ENCODE results near the gene CDC37.
"Not testable (repeated sequence)": the region's sequence is repeated elsewhere in the genome, so short reads cannot be mapped to it uniquely, and the experiment has no call there.

CDC37 gene

DNA sequence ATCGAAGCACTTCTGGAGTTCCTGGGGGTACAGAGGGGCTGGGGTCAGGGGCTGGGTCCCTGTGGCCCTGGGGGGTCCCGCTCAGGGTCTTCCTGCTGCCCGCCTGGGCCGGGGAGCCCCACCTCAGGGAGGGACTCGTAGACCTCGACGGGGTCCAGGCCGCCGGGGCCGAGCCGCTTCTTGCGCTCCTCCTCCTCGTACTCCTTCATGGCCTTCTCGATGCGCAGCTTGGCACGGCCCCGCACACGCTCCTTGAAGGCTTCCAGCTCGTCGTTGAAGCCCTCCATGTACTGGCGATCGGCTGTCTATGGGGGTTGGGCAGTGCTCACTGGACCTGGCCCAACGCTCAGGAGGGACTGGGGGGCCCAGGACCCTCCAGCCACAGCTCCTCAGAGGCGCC lies 10.2 kb downstream of the CDC37 start:
- DNase-seq: no peak

DNA sequence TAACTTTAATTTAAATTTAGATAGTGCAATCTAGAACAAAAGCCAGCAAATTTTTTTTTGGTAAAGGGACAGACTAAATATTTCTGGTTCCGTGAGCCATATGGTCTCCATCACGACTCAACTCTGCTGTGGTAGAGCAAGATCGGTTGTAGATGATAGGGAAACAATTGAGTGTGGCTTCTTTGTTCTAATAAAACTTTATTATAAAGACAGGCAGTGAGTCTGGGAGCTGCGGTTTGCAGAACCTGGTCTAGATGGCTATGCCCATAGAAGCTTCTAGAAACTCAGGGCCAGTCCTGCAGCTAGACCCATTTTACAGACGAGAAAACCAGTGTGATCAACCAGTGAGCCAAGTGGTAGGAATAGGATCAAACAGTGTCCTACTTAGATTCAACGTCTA lies 11.2 kb downstream of the CDC37 start:
- no peak for DNase-seq

DNA sequence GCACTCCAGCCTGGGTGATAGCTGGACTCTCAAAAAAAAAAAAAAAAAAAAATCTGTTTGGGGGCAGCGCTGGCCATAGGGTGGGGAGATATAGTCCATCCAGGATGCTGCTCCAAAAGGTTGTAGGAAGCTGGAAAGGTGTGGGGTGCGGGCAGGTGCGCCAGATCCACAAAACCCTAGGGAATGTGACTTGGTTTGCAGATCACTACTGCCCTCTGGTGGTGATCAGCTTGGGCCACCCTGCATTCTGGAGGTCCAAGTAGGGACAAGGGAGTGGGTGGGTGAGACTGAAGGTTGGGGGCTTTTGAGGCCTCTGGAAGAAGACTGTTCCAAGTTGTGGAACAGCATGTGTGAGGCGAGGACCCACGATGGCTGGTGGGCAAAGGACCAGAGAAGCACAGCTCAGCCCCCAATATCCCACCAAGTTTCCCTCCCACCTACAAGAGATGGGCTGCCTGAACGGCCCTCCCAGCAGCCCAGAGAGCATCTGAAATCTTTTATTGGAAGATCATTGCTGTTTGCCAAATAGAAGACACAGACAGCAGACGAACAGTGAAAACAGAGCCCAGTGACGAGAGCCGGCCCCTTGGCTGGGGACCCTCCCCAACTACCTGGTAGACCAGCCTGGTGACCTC lies 12.6 kb downstream of the CDC37 start:
- DNase-seq: peak; percentile 70

DNA sequence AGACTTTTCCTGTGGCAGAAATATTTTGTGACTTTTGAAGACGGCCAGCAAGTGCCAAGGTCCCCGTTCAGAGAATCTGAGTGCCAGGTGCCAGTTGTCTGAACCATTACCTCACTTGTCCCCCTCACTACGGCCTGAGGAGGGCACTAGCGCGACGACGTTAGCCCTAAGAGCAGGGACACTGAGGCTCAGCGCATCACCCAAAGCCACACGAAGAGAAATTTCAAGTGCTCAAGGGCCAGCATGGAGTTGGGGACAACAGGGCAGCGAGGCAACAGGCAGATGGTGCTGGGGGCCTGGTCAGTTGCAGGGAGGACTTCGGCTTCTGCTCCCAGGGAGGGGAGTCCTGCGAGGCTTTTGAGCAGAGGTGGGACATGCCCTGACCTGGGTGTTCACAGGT lies 13.5 kb downstream of the CDC37 start:
- no peak for DNase-seq

DNA sequence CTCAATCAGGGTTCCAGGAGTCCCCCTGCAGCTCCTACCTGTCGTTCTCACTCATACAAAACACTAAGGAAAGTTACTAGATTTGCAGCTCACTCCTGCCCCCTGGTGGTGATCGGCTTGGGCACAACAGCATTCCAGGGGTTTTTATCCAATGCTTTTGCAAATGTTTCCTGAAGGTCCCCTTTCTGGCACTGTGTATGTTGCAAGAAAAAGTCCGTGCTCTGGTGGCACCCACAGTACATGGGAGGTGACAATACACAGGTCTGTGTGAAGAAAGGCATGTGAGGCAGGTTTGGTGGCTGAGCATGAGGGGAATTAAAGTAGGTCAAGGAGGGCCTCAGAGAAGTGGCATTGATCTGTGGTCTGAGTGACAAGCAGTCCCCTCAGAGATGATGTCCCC lies 14.4 kb downstream of the CDC37 start:
- peak; percentile 74 for DNase-seq

DNA sequence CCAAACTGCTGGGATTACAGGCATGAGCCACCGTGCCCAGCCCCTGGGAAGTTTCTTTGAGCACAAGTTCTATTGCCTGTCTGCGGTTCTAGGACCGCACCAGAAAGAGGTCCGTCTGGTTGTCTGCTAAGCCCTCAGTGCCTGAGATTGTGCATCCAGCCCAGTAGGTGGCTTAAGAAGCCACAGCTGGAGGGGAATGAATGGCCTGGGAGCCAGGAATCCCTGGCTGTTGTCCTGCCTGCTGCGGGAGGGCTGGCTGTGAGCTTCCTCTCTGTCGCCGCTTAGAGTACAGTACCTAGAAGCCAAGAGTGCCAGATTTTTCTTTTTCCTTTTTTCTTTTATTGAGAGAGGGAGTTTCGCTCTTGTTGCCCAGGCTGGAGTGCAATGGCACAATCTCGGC lies 18.8 kb downstream of the CDC37 start:
- no peak for DNase-seq

DNA sequence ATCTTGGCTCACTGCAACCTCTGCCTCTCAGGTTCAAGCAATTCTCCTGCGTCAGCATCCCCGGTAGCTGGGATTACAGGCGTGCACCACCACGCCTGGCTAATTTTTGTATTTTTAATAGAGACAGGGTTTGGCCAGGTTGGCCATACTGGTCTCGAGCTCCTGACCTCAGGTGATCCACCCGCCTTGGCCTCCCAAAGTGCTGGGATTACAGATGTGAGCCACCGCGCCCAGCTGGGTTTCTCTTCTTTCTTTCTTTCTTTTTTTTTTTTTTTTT lies 20.2 kb downstream of the CDC37 start:
- DNase-seq: not testable (repeated sequence)

DNA sequence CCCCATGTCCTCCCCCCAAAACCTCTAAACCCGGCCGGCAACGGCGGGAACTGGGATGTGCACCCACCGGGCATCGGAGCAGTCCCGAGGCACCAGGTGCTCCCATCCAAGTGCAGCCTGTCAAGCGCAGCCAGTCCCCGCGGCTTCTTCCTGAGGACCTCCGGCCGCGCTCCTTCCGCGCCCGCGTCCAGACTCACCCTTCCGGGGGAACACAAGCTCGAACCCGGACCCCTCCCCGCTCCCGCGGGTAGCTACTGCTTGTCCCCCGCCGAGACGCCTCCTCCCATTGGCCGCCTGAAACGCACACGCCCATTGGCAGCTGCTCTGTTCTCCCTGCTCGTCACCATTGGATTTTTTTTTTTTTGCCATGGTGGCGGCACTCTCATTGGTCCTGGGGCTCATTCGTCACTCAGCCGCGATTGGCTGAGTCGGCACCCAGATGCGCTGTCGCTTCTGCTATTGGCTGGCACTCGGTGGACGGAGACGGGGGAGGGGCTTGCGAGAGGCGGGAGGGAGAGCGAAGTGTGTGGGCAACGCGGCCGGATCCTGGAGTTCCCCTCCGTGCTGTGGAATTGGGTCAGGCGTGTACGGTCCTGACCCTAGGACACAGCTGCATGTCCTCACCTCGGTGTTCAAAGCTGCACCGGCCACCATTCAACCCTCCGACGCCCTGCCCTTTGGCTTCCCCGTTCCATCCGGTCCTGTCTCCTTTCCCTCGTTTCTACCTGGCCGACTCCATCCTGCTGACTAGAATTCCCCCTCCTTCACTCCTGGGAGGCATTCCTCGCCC lies 22.8 kb downstream of the CDC37 start, which contains the start of gene TYK2:
TYK2 (minus strand) TSS at position 260 of the 790 bp plus-strand sequence. CDS start 2,166 bp downstream, outside the sequence.
- peak; percentile 98 for DNase-seq

DNA sequence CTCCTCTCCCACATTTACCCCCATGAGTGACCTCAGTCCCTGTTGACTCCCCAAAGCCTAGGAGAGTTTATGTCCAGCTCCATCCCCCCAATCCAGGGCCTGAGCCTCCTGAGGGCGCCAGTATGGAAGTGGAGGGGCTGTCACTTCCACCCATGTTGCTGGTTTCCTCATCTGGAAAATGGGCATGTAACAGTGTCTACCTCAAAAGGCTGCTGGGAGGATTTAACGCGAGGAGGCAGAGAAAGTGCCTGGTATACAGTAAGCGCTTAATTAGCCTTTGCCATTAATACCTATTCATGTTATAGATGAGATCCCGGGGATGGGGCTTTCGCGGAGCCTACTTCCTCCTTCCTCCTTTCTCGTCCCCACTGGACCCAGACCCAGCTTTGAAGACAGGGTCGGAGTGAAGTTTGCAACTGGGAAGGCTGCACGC lies 23.4 kb downstream of the CDC37 start:
- no peak for DNase-seq

DNA sequence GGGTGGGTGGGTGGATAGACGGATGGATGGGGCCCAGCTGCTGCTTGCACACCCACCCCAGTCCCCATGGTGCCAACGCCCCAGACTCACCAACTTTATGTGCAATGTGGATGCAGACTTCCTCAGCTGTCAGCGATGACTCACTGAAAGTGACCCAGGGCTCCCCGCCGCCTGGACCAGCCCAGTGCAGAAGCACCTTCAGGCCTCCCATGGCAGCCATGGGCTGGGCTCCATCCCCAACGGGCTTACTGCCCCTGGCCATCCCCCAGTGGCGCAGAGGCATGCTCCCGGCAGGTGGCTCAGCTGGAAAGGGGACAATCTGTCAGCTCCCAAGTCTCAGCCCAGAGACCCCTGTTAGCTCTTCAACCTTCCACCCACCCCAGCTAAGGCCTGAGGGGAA lies 25.2 kb downstream of the CDC37 start:
- no peak for DNase-seq

DNA sequence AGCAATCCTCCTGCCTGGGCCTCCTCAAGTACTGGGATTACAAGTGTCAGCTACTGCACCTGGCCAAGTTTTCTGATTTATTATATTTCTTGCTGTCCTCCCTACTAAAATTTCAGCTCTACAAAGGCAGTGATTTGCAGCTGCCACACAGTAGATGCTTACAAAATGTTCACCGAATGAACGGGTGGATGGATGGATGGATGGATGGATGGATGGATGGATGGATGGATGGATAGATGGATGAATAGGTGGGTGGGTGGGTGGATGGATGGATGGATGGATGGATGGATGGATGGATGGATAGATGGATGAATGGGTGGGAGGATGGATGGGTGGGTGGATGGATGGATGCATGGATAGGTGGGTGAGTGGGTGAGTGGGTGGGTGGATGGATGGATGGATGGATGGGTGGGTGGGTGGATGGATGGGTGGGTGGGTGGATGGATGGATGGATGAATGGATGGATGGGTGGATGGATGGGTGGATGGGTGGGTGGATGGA lies 26.2 kb downstream of the CDC37 start:
- not testable (repeated sequence) for DNase-seq

DNA sequence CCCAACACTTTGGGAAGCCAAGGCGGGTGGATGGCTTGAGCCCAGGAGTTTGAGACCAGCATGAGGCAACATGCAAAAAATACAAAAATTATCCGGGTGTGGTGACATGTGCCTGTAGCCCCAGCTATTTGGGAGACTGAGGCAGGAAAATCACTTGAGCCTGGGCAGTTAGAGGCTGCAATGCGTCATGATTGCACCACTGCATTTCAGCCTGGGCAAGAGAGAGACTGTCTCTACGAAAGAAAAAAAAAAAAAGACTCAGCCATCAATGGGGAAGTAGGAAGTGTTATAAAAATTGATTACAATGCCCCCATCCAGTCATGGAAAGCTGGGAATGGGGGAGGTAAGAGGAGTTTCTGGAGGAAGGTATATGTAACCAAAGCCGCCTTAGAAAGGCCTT lies 28.4 kb downstream of the CDC37 start:
- DNase-seq: no peak

DNA sequence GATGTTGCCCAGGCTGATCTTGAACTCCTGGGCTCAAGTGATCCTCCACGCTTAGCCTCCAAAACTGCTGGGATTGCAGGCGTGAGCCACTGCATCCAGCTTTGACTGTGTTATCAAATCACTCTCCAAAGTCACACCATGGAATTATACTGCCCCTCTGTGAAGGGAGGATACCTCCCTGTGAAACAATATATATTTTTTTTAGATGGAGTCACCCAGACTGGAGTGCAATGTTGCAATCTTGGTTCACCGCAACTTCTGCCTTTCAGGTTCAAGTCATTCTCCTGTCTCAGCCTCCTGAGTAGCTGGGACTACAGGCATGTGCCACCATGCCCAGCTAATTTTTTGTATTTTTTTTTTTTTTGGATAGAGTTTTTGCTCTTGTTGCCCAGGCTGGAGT lies 30.7 kb downstream of the CDC37 start:
- no peak for DNase-seq

DNA sequence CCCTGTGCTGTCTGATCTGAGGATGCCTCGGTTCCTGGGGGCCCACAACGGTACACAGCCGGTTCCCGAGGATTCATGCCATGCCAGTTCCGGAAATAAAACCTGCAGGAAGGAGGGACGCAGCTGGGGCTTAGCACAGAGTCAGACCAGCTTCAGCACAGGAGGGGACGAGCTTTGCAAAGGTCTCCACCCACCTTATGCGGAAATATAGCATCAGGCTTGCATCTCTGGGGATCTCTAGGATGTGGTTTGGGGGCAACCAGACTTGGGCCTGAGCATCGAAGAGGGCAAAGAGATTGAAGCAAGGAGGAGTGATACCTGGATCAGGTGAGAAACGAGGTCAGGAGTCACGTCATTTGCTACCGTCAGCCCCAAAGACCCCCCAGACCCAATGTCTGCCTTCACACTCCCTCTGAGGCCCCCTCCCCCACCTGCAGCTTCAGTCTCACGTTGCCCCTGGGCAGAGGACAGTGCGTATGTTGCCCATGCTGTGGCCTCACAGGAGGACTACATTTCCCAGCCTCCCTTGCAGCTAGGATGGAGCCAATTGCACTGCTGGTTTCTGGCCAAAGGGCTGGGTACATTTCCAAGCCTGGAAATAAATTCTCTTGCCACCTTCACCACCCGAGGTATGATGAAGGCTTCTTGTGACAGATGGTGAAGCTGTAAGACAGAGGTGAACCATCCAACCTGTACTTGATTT lies 35.1 kb downstream of the CDC37 start:
- DNase-seq: peak; percentile 11

DNA sequence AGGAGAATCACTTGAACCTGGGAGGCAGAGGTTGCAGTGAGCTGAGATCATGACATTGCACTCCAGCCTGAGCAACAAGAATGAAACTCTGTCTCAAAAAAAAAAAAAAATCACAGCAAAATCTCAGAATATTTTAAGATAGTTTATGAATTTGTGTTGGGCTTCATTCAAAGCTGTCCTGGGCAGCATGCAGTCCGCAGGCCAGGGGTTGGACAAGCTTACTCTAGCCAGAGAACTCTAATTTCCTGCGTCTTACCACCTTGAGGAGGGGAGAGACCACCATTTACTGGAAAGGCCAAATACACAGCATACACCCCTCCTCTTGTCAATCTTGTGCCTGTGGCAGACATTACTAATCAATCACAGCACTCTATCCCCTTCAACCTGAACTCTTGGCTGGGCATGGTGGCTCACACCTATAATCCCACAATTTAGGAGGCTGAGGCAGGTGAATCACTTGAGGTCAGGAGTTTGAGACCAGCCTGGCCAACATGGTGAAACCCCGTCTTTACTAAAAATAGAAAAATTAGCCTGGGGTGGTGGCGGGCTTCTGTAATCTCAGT lies 36.3 kb downstream of the CDC37 start:
- DNase-seq: not testable (repeated sequence)

DNA sequence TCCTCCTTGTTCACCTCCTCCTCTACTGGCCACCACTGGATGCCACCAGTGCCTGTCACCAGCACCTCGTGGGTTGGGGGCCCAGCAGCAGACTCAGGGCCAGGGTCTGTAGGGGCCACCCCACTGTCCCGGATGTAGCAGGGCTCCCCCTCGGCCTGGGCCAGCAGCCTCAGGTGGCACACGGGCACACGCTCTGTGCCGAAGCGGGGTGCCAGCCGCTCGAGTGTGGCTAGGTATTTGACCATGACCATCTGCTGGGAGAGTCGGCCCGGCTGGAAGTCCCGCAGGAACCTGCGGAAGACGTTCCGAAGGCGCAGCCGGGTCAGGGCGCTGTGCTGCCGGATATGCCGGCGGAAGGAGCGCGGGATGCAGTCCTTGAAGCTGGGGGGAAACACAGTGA lies 37.8 kb downstream of the CDC37 start:
- DNase-seq: no peak

DNA sequence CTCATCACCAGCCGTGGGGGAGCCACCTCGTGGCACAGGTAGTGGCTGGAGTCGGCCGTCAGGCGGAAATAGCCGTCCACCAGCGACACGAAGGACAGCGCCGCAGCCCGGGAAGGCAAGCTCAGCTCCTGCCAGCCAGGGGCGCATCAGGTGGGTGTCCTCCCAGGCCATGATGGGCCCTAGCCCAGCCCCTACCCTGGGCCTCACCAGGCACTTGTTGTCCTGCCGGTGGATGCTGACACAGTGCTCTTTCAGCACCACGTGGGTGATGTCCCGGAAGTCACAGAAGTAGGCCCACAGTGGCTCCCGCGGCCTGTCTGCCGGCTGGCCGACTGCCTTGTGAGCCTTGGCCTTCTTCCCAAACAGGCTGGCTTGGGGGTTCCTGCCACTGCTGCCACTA lies 38.7 kb downstream of the CDC37 start:
- no peak for DNase-seq

DNA sequence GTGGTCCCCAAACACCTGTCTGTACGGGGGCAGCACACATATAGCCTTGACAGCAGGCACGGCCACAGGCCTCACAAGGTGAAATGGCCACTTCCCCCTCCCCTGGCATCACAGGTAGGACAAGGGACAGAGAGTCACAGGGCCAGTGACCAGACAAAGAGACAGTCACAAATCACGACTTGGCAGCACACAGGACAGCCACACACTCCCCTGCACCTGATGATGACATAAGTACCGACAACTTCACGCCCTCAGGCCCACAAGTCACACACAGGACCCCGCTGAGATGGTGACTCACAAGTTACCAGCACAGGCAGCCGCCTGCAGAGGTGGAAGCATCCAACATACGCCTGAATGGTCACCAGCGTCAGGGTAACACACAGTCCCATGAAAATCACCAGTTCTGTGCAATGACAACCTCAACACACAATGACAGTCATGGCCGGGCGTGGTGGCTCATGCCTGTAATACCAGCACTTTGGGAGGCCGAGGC lies 39.5 kb downstream of the CDC37 start:
- DNase-seq: no peak

DNA sequence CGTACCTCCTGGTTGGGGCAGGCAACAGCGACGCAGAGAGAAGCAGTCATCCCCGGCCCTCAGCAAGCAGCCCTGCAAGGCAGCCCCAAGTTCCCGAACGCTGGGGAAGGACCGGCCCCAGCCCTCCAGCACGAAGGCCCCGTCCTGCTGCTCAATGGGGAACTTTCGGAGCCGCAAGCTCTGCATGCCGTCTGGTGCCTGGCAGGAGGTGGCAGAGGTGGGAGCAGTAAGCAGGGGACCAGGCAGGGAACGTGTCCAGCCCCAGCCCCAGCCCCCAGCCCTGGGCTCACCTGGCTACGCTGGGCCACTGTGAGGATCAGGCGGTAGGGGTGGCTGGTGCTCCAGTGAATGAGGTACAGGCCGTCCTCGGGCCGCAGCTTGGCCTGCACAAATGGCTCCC lies 41.1 kb downstream of the CDC37 start:
- DNase-seq: no peak

DNA sequence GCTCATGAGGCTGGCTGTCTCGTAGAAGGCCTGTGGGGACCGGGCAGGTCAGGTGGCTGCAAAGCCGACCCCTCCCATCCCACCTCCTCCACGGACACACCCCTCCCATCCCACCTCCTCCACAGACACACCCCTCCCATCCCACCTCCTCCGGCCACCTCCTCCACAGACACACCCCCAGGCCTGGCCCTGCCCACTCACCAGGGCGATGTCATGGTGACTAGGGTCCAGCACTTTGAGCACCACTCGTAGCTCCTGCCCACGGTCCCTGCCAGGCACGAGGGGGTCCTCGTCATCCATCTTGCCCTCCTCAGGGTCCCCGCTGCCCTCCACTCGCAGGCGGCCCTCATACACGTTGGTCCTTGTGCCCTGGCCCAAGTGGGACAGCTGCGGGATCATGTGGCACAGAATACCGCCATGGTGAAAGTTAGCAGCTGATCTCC lies 41.8 kb downstream of the CDC37 start:
- DNase-seq: no peak

DNA sequence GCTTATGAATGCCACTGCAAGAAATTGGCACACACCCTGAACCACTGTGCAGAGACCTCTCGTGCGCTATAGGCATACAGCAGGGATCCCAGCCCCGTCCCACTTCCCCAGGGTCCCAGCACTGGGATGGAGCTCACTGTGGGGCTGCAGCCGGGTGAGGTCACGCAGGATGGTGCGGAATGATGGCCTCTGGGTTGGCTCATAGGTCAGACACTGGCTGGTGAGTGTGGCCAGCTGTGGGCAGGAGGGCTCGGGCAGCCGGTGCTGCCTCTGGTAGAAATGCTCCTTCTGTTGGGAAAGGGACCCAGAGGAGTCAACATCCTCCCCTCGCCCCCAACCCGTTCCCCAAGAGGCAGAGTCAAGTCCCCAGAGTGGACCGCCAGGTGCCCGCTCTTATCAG lies 46.9 kb downstream of the CDC37 start:
- no peak for DNase-seq

DNA sequence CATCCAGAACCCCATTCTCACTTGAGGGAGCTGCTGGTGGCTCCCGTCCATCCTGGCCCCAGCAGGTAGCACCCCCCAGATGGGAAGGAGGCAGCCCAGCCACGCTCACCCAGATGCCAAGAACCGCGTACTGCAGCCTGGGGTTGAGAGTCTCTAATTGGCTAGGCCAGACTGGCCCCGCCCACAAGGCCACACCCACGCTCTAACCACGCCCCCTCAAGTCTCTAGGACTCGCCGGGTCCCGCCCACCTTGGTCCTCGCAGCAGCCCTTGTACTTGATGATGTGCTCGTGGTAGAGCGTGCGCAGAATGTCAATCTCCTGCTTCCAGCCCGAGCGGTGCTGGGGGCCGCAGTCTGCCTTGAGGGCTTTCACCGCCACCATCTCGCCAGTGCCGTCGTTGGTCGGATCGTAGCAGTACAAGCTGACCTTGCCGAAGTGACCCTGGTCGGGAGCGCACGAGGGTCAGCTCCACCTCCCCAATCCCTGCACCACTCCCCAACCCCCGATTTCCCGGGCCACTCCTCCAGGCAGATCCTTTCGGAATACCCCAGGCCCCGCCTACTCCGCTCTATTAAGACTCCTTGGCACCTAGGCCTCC lies 49.5 kb downstream of the CDC37 start:
- peak; percentile 53 for DNase-seq

Data from activated CD4-positive, alpha-beta T cell treated with anti-CD3 and anti-CD28 coated beads, Interleukin-10, Interleukin-2, amounts not matched to agents 100 ng/mL and 50 ng/mL, durations not matched to agents 16 hours and 8 hours (primary cell).